Head of caudate nucleus (tissue), 42 donors: Measurements from ENCODE around the gene FST.

Experiments
- DNase-seq, 42 donors: peaks; one replicate each; pipeline versions ENCODE4 v3.0.0 to v3.0.0-alpha.2; 2020 to 2021; ENCODE audit warnings: mixed read lengths in 7 of 42
- intact Hi-C: fragments of 100-400 bp; cut with DNase I; formaldehyde crosslinking; loops from one replicate; pipeline ENCODE4 v1.15.0; 2022

The FST gene, protein sequence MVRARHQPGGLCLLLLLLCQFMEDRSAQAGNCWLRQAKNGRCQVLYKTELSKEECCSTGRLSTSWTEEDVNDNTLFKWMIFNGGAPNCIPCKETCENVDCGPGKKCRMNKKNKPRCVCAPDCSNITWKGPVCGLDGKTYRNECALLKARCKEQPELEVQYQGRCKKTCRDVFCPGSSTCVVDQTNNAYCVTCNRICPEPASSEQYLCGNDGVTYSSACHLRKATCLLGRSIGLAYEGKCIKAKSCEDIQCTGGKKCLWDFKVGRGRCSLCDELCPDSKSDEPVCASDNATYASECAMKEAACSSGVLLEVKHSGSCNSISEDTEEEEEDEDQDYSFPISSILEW

DNA sequence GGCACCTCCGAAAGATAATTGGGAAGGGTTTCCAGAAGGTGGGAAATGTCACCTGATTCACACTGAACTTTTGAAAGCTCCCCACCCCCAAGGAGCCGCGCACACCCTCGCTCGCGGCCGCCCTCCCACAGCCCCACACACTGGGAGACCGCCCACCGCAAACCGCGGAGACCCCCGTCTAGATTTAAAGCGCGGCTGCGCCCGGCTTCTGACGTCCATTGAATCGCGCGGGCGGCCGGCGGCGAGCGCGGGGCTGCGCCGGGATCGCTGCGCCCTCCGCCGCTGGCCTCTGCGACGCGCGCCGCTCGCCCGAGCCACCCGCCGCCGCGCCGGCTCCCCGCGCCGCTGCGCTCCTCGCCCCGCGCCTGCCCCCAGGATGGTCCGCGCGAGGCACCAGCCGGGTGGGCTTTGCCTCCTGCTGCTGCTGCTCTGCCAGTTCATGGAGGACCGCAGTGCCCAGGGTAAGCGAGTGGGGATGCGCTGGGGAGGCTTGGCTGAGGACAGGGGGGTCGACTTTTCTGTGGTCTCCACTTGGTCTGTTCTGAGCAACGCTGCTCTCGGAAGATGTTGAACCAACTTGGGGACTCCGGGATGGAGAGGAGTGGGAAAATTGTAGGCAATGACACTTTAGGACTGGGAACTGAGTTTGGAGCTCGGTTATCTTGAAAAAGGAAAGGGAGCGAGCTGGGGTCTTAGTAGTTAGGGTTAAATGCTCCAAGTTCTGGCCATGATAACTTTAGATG is at the start of gene FST:
Gene FST, plus strand, starts transcription at position 214 of the 743 bp plus-strand sequence. Its CDS starts 163 bp downstream, at position 377.
- DNase-seq, result peak in 3 of 42 donors; percentile 7 to 39 (median 16)
- intact Hi-C loops, result loop anchor here (10.0 kb wide), 1 partner anchor 74 kb away; no protein-coding TSS in a partner anchor

DNA sequence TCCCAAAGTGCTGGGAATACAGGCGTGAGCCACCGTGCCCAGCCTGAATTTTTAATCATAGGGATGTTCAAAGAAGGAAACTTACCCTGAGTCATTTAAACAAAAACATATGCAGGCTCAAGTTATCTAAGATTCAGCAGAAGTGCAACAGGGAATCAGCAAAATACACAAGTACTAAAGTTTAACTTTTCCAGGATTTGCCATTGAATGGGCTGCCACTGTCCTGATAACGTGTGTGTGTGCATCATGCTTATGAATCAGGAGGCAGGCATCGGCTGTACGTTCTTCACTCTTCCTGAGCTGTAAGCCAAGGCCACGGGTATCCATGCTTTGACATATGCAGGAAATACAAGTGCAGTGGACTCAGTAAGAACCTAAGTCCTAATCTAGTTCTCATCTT is 48.8 kb upstream of the FST start:
- no peak for DNase-seq
- intact Hi-C loops, result no loop called here

DNA sequence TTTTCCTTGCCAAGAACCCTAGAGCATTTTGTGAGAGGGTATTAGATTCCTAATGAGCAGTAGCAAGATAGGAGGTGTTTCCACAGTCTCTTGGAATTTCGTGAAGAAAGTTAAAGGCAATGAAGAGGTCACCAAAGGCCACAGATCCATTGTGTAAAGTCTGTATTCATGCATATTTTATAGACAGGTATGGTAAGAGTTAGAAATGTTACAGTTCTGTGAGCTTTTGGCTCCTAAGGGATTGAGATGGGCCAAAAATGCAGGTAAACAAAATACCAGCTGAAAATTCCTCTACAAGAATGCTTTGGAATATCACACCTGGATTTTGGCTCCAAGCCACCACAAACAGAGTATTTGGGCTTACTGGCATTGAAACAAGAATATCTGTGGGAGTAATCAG is 47.4 kb upstream of the FST start:
- no peak for DNase-seq
- intact Hi-C loops, result no loop called here

DNA sequence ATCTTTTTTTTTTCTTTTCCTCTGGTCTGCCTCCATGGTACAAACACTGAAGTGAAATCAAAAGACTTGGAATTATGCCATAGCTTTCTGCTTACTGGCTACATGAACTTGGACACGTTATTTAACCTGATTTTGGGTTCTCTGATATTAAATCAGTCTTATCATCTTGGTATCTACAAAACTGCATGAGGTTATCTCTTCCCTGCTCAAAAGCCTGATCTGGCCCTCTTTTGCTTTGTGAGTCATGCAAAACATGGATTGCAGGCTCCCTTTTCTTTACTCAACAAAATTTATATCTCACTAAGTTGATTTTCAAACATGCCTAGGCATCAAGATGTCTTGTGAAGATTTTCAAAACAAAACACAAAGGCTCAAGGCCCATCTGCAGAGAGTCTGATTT is 45.9 kb upstream of the FST start:
- intact Hi-C loops, result no loop called here

DNA sequence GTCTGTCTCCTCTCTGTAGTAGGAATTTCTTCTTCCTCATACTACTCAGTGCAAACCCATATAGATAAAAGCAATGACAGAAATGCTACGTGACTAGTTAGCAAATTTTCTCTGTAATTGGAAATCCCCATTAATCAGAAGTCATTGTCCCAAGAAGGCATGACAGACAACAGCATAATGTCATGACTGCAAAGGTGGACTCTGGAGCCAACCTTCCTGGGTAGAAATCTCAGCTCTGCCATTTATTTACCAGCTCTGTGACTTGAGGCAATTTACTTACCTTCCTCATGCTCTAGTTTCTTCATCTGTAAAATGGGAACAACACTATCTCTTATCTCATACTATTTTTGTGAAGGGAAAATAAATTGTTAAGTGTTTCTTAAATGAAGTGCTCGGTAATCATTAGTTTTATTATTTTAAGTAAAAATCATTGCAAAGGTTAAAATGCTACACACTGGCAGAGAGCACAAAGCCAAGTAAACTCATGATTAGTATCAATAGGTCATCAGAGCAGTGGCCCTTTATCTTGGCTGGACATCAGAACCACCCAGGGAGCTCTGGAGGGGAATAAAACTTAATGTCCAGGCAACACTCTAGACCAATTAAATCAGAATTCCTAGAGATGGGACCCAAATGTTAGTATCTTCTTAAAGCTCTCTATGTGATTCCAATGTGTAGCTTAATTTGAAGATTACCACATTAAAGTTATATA is 43.8 kb upstream of the FST start:
- intact Hi-C loops, result no loop called here
- no peak for DNase-seq

More for the DNA sequence above, 45.9 kb upstream of the FST start:
- no peak for DNase-seq

DNA sequence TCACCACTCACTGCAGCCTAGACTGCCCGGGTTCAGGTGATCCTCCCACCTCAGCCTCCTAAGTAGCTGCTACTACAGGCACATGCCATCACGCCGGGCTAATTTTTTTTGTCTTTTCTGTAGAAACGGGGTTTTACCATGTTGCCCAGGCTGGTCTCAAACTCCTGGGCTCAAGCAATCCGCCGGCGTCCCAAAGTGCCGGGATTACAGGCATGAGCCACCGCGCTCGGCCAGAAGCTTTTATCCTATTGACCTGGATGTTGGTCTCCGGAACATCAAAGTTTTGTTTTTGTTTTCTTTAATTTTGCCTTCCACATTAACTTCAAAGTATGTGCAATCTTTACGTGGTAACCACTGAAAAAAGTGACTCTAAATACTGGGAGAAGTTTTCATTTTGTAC is 42.4 kb upstream of the FST start:
- intact Hi-C loops, result no loop called here
- DNase-seq, result no peak

DNA sequence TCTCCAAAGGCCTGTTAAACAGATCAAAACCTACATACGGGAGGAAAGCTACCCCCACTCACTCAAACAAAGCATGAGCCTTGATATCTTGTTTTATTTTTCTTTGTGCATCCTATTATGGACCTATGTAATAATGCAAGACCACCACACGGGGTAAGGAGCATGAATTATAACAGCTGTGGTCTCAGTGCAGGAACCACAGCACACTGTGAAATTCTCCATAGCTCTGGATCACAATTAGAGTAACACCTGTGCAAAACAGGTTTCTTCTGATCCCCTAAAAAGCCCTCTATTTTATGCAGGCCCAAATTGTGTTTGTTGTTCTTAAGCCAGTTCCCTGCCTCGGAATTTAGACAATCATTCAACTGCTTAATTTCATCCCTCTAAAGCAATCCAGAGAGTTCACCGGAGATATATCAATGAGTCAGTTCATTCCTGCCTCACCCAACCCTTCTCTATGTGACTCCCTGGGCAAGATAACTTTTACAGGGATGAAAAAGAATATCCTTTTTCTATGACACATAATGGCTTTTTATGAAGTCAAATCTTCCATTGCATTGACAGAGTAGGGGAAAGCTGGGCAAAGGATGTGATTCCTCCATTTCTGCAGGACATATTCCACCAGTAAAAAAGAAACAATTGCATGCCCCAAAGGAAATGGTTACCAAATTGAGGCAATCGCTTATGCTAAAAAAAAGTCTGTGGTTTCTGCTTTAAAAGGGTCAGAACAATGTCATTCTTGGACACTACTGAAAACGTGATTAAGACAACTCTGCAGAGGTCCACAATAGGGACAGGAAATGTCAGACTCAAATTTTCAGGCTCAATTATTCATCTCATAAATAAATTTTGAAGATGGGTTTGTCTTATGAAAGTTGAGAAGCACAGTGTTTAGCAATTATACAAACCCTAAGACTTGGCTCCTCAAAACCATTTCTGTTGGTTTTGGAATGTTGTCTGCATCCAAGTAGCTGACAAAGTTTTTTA is 41.6 kb upstream of the FST start:
- intact Hi-C loops, result no loop called here
- DNase-seq, result no peak

DNA sequence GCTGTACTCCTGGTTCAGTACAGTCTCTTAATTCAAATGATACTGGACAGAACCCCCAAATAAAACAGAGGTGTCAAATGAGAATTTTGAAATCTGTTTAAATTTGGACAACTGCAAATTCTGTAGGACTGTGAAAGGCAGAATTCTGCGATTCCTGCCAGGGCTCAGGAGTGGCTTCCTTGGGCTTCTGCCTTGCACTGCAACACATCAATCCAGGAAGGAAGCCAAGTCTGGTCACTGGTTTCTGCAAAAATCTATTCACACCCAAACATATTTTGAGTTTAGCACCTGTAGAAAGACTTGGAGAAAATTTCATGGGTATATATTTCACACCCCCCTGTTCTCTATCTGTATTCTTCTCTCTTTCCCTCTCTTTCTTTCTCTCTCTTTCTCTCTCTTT is 37.5 kb upstream of the FST start:
- no peak for DNase-seq

DNA sequence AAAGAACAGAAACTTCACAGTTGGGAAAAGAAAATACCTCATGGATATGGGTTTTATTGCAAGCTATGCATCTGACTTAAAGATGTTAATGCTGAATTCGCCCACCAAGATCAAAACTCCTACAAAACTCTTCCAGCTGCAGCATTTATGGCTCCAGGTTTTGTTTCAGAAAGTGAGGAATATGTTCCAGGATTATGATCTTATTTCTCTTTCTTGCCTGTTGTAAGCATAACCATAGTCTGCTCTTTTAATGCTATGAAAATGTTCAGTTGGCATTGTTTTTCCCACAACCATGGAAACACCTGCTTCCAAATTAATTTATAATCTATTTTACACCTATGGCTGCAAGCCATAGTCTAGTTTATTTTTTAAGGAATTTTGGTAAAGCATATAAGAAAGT is 34.9 kb upstream of the FST start:
- DNase-seq, result no peak
- intact Hi-C loops, result no loop called here

More for the DNA sequence above, 37.5 kb upstream of the FST start:
- intact Hi-C loops, result no loop called here

DNA sequence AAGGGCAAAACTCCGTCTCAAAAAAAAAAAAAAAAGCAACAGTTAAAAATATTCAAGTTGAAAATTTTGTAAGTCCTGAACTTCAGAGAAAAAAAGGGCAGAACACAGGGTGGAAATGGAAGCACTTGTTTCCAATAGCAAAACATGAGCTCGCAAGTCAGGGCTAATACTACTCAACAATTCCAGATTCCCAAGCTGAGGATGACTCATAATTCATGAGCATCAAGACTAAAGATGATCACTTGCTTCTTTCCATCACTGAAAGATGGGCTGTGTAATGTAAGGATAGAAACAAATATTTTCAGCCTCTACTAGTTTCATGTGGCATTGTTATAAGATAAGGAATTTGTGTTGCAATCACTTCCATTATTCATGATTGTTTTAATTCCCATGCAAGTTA is 33.5 kb upstream of the FST start:
- DNase-seq, result no peak
- intact Hi-C loops, result no loop called here

DNA sequence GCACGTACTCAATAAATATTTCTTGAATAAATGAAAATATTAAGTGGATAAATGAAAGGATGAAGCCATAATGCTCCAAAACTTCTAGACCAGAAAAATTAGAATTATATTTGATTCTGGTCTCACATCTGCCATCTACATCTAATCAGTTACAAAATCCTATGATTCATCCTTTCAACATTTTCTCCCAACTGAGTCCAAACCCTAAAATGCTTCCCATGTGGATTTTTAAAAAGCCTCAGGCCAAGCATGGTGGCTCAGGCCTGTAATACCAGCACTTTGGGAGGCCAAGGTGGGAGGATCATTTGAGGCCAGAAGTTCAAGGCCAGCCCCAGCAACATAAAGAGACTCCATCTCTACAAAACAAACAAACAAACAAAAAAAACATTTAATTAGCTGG is 31.6 kb upstream of the FST start:
- DNase-seq, result no peak
- intact Hi-C loops, result no loop called here

DNA sequence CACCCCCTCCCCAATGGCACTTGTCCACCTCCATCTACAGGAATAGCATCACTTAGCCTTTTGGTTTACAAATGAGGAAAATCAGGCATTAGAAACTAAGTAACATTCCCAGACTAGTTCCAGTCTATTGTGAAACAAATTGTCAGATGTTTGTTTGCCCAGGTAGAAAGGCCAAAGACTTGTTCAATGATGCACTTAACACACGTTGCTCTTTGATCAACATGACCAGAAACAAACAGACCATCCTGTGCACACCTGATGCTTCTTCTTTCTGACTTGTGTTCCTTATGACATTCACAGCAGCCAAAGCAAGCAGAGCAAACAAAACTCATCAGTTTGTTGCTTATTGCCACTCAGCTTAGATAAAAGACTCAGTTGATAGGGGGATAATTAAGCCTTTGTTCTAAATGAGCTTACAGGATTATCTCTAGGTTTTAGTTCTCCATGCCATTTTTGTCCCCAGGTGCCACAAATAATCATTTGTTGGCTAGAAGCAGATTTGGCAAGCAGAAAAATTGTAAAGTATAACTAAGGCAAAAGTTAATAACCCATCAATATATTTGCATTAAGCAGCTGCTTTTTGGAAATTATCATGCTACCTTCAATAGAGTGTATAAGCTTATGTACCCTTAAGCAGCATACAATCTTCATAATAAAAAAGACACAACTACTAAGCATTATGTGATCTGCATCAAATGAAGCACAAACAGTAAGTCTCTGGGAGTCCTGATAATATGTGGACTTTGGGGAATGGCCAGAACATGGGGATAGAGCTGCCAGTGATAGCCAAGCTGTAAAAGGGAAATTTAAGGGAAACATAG is 26.3 kb upstream of the FST start:
- DNase-seq, result no peak
- intact Hi-C loops, result no loop called here

DNA sequence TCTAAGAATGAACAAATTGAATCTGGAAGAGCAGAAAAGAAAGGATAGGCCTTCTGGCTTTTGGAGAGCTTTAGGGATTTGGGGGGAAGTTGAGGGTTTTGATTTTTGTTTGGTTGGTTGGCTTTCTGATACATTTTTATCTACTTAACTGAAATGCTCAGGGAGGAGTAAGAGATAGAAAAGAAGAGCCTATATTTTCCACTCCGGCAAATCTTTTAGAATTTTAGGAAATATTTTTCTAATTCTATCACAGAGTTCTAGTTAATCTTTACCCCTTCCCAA is 25.8 kb upstream of the FST start:
- no peak for DNase-seq
- intact Hi-C loops, result no loop called here

DNA sequence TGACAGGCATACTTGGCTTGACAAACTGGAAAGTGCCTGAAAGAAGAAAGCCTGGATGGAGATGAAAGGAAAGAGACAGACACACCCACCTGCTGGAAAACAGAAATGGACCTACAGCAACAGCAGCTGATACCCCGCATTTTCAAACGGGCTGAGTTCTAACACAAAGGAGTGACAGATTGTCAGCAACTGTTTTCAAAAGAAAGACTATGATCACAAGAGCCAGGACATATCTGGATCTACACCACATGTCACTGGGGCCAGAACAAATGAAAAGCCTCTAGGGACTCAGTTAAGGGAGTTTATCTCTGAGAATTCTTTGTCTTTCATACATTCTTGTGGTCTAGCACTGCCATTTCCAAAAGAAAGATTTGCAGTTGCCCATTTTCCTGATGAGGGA is 24.1 kb upstream of the FST start:
- intact Hi-C loops, result no loop called here
- DNase-seq, result no peak

DNA sequence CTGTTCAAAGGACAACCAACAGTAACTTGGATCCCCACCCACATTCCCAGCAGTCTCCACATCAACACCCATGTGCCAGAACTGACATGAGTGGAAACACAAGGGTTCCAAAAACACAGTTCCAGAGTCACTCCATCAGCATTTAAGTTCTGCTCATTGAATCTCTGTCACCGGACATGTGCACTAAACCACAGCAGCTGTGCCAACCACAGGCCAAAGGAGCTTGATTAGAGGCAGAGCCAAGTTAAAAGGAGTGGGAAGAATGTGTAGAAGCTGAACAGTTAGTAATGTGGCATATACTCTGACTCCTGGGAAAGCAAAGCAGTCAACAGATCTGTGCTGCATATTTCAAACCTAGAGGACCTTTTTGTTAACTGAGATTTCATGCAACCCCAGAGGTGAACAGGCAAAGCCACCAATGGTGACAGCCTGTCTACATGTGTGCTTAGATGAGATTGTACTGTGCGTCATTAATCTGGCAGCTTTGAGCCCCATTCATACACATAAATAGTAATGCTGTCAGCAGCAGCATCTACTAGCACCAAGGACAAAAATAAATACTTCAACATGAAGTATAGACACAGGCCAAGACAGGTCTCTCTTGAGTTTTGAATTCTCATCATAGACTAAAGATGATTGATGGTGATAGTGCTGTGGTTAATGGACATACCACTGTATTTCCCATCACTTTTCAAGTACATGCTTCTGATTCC is 16.4 kb upstream of the FST start:
- DNase-seq, result no peak
- intact Hi-C loops, result no loop called here

DNA sequence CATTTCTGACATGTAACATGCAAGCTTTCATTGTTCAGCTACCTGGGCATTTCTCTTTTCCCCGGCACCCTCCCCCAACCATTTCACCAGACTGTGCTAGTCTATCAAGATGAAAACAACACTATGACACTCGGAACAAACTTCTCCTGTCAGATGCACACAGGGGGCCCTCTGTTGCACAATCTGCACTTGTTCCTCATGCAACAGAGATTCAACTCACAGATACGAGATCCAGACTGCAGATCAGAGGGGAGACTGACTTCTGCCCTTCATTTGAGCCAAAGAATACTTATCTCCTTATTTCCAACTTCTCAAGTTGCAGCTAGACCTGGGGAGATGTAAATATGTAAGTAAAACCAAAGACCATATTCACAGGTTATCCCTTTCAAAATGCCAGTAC is 15.7 kb upstream of the FST start:
- intact Hi-C loops, result no loop called here
- peak in 1 of 42 donors; percentile 30 for DNase-seq

DNA sequence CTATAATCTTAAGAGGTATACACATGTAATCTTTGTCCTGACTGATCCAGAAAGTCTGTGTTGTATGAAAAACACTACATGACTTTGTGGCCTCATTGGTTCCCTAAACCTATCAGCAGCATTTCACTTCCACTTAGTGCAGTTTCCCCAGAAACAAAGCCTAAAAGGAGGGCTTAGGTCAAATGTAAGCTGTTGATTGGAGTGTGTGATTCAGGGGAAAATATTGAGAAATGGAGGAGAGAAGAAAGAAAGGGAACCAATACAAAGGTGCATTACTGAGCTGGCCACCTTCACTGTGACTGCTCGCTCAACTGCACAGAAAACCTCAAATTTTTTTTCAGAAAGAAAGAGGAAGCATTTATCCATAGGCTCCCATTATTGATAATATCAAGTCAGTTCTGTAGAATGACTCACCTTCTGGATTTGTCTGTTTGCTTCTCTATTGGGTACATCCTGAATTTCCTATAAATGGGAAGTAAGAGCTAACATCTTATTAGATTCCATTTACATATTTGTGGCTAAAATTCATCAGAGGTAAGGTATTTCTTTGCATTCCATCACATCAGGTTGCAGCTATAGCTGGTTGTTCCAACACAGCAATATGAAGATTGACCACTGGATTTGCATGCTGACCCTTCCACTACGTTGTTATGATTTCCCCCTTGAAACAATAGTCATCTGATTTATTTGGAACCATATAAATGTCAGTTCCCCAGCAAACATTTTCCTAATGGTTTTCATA is 10.3 kb upstream of the FST start:
- intact Hi-C loops, result loop anchor here (10.0 kb wide), 1 partner anchor 755 kb away; no protein-coding TSS in a partner anchor

More for the DNA sequence above, 10.3 kb upstream of the FST start:
- DNase-seq, result no peak
